HG02981 (cell line): Measurements from ENCODE around the gene MOB3A.
A peak's percentile ranks its signal among the peaks of the same experiment; 100 is the strongest.
"Not testable (repeated sequence)": the region's sequence is repeated elsewhere in the genome, so short reads cannot be mapped to it uniquely, and the experiment has no call there.

Experiments
- ATAC-seq: cut with Tn5 transposase; IDR thresholded peaks from one replicate; pipeline ENCODE4 v1.9.1; 2021; ENCODE audit warnings: mild to moderate bottlenecking, moderate library complexity; ENCODE audit not compliant: unreplicated experiment

The MOB3A gene

DNA sequence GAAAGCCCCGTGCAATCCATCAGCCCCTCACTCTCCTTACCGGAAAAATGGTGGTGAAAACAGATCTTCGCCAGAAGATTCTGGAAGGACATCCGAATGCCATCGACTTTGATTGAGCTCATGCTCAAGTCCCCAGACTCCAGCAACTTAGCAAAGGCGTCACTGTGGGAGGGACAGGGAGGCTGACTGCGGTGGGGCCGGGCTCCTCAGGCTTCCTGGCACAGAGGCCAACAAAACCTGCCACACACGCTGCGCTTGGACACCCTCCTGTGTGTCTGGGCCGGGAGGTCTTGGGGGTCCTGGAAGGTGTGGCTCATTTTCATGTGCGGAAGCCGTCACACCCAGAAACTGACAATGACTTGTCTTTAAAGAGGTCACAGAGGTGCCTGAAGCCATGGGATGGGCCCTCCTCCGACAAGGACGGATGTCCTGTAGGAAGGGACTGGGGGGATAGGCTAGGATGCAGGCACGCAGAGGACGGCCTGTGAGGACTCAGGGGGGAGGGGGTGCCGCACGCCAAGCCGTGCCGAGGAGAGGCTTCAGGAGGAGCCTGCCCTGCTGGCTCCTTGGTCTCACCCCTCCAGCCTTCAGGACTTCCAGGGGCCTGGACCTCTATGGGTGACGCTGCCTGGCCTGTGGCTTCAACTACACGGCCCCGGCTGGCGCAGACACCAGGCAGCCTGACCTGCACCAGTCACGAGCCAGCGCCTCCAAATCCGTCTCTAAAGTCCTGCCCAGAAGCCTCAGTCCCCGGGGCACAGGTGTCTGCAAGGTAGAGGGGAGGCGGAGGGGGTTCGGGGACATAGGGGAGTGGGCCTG, 13.1 kb upstream of the MOB3A start:
- ATAC-seq = no peak

DNA sequence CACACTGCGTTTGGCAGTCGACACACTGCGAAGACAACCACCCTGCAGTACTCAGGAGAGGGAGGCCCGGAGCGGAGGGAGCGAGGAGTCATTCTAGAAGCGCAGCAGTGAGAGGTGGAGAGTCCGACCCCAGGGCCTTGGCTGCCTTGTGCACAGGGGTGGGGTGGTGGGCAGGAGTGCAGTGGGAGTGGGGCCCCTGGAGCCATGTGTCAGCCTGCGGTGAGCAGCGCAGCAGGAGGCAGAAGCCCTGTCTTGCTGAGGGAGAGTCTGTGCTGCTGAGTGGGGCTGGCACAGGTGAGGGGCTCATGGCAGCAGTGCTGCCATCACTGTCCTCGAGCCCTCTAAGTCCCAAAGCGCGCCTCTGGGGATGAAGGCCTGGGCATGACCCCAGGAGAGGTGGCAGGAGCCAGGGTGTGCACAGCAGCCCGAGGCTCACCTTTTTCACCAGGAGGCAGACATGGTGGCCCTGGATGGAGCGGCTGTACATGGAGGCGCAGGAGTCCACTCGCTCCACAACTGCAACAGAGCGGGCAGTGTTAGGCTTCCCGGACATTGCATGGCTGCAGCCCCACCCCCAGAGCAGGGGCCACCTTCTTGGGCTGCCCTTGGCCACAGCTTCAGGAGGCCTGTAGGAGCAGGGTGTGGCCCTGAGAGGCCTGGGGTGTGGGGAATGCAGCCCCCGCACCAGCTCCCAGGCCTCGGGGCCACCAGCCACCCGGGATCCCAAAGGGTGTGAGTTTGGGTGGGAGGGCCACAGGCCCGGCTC, 12.3 kb upstream of the MOB3A start:
- no peak for ATAC-seq

DNA sequence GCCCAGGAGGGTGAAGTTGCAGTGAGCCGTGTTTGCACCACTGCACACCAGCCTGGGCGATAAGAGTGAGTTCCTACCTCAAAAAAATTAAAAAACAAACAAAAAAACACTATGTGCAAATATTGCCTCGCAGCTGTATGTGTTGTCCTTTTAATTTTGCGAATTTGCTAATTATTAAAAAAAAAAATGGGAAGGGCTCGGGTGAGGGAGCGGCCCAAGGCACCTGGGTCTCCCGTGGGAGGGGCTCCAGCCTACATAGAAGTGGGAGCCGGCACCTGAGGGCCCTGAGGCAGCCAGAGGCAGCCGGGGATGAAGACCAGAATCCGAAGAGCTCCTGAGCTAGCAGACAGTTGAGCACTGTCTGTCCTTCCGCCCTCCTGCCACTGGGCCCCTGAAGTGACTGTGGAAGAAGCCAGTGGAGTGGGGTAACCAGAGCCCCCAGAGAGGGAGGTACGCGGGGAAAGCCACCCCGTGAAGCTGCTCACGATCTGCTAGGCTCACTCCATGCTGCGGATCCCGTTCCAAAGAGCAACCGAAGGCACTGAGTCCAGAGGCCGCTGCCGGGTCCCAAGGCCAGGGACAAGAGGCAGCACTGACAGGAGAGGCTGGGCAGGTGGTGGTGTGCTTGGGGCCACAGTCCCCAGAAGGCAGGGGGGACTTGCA, 7.0 kb upstream of the MOB3A start:
- no peak for ATAC-seq

DNA sequence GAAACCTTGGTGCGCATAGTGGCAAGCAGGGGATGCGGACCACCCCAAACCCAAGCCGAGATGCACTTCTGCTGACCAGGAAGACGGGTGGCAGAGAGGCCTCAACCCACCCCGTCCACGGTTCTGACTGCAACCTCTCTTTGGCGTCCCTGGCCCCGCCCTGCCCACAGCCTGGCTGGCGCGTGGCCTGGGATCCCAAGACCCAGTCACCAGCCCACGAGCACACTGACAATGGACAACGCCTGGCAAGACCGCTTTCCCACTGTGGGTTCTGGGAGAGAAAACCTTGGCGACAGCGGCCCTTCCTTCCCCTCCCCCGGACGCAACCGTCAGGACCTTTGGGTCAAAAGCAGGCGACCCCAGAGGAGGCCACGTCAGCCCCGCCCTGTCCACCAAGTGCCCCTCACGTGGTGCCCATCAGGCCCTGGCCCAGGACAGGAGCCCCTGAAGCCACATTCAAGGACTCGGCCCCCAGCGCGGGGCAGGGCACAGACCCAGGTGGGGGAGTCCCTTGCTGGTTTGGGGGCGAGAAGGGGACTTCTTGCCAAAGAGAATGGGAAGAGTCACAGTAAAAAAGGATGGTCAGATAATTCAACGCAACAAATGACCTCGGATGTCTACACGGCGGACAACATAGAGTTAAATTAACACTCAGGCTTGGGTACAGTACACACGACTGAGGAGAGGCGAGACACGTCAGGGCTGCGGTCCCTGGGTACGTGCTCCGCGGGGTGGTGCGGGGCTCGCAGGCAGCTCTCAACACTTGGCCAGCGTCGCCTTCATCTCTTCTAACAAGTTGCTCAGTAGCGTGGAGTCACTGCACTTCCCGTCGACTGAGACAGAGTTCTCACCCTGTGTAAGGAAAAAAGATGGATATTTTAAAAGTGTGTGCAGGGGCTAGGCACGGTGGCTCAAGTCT, 5.5 kb upstream of the MOB3A start:
- ATAC-seq = no peak

DNA sequence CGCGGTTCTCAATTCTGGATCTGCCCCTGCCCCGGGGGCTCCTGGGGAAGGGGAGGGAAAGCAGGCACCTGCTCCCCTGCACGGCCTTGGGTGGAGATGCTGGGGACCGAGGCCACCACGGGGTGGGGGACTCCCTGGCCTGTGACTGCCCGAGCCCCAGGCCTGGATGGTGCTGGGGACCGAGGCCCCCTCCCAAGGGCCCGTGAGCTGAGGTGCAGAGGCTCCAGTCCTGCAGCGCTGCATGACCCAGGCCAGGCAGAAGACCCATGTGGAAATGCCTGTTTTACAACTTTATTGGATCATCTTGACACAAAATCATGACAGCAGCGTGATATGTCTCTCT, 4.6 kb upstream of the MOB3A start:
- no peak for ATAC-seq

DNA sequence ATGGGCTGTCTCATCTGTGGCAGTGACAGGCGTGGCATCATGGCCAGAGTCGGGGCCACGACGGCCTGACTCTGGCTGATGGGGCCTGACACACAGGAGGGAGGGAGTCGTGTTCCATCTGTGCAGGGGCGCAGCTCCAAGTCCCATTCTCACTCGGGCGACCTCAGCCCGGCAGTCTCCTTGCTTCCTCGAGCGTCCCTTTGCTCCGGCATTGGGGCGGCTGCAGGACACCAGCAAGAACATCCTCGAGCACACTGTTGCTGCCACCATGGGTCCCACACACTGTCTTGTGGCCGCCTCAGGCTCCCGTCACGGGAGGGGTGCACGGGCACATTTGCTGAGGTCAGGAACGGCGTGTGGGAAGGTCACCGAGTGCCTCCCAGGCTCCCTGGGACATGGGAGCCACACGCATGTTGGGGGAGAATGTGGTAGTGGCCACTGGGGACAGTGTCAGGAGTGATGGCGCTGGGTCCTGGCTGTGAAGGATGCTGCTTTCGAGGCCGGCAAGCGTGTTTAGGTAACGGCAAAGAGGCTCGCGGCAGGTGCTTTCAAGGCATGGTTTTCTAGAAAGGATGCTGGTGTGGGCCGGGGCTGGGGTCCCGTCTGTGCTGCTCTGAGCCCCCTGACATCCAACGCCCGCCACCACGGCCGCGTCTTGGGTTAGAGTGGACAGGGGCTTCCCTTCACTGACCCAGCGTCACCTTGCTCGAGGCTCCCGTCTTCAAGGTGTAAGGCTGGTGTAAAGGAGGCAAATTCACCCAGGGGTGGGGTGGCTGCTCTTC, 4.0 kb upstream of the MOB3A start:
- ATAC-seq = no peak

DNA sequence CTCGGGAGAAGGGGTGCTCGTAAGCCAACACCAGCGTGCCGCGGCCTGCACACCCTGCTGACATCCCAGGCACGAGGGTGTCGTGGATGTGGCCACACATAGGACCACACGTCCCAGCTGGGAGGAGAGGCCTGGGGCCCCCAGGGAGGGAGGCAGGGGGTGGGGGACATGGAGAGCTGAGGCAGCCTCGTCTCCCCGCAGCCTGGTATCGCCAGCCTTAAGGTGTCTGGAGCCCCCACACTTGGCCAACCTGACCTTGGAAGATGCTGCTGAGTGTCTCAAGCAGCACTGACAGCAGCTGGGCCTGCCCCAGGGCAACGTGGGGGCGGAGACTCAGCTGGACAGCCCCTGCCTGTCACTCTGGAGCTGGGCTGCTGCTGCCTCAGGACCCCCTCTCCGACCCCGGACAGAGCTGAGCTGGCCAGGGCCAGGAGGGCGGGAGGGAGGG, 3.0 kb upstream of the MOB3A start:
- no peak for ATAC-seq

DNA sequence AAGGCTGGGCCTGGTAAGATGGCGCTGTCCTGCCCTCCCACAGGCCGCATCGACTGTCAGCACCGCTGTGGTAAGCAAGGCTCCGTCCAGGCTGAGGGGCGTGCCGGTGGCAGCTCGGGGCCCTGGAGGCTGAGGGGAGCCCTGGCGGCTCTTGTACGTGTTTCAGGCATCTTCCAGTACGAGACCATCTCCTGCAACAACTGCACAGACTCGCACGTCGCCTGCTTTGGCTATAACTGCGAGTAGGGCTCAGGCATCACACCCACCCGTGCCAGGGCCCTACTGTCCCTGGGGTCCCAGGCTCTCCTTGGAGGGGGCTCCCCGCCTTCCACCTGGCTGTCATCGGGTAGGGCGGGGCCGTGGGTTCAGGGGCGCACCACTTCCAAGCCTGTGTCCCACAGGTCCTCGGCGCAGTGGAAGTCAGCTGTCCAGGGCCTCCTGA, 1.8 kb upstream of the MOB3A start:
- no peak for ATAC-seq

DNA sequence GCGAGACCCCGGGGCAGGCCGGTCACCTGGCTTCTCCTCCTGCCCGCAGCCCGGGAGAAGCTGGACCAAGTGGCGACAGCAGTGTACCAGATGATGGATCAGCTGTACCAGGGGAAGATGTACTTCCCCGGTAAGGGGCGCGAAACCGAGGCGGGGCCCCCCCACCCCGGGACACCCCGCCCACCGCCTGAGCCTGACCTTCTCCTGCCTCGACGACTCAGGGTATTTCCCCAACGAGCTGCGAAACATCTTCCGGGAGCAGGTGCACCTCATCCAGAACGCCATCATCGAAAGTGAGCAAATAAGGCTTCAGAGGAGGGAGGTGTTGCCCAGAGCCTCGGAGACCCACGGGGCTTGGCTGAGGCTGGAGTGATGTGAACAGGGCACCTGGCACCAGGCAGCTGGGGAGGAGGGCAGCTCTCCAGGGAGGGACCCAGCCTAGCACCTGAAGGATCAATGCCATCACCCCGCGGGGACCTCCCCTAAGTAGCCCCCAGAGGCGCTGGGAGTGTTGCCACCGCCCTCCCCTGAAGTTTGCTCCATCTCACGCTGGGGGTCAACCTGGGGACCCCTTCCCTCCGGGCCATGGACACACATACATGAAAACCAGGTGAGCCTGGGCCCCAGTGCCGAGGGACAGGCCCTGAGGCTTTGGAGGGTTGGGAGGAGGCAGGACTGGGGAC, 1.2 kb upstream of the MOB3A start:
- ATAC-seq = no peak

DNA sequence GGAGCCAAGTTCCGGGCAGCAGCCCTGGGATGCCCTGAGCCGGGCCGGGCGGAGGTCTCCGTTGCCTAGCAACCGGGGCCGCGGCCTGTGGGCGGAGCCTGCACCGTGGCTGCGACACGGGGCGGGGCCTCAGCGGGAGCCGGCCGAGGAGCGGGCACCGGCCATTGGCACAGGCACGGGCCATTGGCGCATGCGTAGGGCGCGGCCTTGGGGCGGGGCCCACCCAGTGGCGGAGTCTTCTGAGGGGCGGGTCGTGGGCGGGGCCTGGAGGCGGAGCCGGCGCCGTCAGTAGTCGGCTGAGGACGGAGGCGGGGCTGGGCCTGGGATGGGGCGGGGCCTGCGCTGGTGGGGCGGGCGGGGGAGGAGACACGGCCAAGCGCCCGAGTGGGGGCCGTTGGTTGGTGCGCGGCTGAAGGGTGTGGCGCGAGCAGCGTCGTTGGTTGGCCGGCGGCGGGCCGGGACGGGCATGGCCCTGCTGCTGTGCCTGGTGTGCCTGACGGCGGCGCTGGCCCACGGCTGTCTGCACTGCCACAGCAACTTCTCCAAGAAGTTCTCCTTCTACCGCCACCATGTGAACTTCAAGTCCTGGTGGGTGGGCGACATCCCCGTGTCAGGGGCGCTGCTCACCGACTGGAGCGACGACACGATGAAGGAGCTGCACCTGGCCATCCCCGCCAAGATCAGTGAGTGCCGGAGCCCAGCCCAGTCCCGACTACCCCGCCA, 515 bp upstream of the MOB3A start, which contains the start of gene IZUMO4:
TSS of gene IZUMO4 (plus strand) at position 436 of the 723 bp plus-strand sequence. CDS start at position 467, 31 bp downstream.
- ATAC-seq = peak; percentile 57

DNA sequence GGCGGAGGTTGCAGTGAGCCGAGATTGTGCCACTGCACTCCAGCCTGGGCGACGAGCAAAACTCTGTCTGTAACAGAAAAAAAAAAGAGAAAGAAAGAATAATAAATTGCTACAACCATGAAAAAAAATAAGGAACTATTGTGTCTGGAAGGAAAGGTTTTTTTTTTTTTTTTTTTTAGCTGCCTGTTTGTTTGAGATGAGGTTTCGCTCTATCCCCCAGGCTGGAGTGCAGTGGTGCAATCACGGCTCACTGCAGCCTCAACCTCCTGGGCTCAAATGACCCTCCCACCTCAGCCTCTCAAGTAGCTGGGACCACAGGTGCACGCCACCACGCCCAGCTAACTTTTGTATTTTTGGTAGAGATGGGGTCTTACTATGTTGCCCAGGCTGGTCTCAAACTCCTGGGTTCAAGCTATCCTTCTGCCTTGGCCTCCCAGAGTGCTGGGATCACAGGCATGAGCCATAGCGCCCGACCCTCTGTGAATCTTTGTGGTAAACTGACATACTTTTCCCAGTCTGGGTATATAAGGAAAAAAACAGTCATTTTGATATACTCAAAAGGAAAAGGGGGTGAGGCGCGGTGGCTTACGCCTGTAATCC, 4.1 kb downstream of the MOB3A start:
- not testable (repeated sequence) for ATAC-seq

DNA sequence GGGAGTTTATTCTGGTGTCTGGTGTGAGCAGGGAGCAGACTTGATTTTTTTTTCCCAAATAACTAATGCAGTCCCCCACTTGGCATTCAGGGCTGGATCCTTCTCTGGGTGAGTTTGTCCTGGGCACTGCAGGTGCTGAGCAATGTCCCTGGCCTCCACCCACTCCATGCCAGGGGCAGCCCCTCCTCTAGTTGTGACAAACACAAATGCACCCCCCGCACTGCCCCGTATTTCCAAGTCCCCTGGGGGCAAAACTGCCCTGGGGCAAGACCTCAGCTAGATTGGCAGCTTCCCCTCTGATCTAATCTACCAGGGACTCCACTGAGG, 6.4 kb downstream of the MOB3A start:
- ATAC-seq = no peak

DNA sequence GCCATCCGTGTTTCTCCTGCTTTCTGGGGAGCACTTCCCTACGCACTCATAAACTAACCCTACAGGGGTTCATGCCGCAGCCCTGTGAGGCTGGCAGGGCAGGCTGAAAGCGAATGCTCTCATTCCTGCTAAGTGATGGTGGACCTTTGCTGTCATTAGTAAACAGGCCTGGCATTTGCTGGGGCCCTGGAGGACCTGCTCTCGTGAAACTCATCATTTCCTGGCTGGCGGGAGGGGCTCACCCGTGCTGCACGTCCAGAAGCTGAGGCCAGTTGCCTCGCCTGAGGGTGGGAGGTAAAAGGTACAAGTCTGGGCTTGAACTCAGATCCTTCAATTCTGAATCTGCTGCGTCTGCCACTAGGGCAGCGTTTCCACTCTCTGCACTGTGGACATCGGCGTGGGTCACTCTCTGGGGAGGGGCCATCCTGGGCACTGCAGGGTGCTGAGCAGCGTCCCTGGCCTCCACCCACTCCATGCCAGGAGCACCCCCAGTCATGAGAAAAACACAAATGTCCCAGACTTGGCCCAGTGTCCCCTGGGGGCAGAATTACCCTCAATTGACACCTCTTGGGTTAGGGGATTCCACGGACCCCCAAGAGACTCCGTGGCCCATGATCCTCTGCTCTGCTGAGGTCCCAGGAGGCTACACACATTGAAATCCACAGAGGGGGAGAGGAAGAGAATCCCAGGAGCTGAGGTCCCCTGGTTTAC, 7.0 kb downstream of the MOB3A start:
- no peak for ATAC-seq

DNA sequence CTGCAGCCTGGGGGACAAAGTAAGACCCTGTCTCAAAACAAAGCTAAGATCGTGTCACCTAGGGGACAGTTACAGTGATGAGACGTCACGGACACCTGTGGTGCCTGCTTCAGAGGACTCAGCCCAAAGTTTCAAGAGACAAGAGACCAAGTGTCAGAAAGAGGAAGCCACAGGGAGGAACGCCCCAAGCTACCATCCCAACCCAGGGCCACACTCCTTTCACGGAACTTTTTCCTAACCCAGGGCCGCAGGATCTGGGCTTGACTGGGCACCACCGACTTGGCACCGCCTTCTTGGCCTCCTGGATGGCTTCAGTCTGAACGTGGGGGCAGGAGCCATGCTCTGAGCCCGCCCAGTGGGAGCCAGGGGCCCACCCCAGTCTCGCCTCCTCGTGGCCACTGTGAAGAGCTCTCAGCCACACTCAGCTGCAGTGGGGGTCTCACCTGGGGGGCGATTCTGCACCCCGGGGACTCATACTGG, 8.5 kb downstream of the MOB3A start:
- no peak for ATAC-seq

DNA sequence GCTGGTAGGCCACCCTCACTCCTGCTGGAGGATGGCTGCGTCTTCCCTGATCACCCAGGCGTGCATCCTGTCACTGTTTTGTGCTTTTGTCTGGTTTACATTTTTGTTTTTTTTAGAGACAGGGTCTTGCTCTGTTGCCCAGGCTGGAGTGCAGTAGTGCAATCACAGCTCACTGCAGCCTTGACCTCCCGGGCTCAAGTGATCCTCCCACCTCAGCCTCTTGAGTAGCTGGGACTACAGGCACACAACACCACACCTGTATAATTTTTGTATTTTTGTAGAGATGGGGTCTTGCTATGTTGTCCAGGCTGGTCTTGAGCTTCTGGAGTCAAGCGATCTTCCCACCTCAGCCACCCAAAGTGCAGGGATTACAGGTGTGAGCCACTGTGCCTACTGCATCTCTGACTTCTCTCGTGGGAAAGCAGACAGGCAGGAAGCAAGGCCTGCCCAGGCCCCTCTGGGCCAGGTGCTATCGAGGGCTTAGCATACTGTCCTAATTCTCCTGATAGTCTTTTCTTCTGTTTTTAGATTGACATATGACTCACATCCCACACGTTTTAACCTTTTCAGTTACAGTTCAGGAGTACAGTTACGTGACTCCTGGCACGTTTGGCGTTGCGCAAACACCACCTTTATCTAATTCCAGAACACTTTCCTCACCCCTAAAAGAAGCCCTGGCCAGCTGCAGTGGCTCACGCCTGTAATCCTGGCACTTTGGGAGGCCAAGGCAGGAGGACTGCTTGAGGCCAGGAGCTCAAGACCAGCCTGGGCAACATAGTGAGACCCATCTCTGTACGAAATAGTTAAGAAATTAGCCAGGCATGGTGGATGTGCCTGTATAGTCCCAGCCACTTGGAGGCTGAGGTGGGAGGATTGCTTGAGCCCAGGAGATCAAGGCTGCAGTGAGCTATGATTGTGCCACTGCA, 9.2 kb downstream of the MOB3A start:
- not testable (repeated sequence) for ATAC-seq

DNA sequence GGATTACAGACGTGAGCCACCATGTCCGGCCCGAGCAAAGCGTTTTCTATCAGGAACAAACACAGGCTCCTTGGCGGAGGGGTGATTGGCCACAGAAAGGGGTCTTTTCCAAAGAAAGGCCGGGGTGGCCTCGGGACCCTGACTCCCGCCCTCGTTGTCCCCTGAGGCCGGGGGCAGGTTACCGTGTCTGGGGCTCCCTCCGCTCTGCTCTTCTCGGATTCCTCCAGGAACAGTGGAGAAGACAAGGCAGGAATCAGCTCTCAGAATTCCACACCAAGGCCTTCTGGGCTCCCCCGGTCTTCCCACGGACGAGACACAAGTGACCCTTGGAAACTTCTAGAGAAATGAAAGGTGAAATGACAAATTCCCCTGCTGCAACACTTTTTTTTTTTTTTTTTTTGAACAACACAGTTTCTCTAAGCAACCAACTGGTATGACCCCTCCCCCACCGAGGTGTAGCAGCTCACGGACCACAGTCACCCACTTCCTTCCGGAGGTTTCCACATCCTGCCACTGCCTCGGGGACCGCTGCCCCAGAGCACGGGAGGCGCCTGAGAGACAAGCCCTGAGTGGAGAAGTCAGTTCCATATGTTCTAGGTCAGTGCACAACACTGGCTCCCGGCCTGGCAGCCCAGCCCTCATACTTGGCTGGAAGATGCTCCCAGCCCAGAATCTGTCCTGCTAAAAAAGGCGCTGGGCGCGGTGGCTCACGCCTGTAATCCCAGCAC, 11.0 kb downstream of the MOB3A start:
- ATAC-seq = peak; percentile 33
